Adipocyte (in vitro differentiated cells): ENCODE results near the gene HIC2.
"Not testable (repeated sequence)": the region's sequence is repeated elsewhere in the genome, so short reads cannot be mapped to it uniquely, and the experiment has no call there.

Experiments used
- DNase-seq: peaks from one replicate; pipeline ENCODE4 v3.0.0-alpha.2; 2015; ENCODE audit warnings: low read depth
- H3K27me3 ChIP-seq: replicated peaks from 2 replicates; pipeline ENCODE4 v1.7.0; 2013; ENCODE audit warnings: mild to moderate bottlenecking, low read length, moderate library complexity; ENCODE audit not compliant: control insufficient read depth, insufficient read depth
- H3K36me3 ChIP-seq: 2 replicates; pipeline ENCODE4 v1.7.0; 2013; ENCODE audit warnings: low read length, mild to moderate bottlenecking, moderate library complexity; ENCODE audit not compliant: control insufficient read depth, insufficient read depth, severe bottlenecking
- H3K4me1 ChIP-seq: 2 replicates; pipeline ENCODE4 v1.7.0; 2013; ENCODE audit warnings: mild to moderate bottlenecking, low read length, moderate library complexity; ENCODE audit not compliant: control insufficient read depth, insufficient read depth
- H3K4me3 ChIP-seq: 2 replicates; pipeline ENCODE4 v1.7.0; 2013; ENCODE audit warnings: mild to moderate bottlenecking, low read length, moderate library complexity
- H3K9ac ChIP-seq: 2 replicates; pipeline ENCODE4 v1.7.0; 2013; ENCODE audit warnings: mild to moderate bottlenecking, low read length, moderate library complexity
- H3K9me3 ChIP-seq: 2 replicates; pipeline ENCODE4 v1.7.0; 2013; ENCODE audit warnings: mild to moderate bottlenecking, low read length, moderate library complexity; ENCODE audit not compliant: control insufficient read depth

The HIC2 gene

DNA sequence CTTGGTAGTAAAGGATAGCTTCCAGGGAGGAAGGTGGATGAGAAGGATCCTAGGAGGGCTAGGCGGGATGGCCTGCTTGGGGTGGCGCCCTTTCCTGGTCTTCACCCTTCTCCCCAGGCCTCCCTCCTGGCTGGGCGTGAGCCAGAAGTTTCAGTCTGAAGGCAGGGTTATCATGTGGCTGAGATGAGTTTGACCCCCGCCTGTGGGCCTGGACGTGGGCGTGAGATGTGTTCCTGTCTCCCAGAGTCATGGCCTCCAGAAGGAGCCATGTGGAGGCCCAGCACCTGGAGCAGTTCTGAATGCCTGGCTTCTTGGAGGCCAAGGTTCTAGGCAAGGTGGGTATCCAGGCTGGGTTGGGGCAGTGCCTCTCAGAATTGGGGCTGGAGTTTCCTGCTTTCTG, 20.8 kb downstream of the HIC2 start:
- DNase-seq, H3K4me3 ChIP-seq, H3K9me3 ChIP-seq, H3K4me1 ChIP-seq, H3K36me3 ChIP-seq, H3K27me3 ChIP-seq, H3K9ac ChIP-seq: not testable (repeated sequence)

DNA sequence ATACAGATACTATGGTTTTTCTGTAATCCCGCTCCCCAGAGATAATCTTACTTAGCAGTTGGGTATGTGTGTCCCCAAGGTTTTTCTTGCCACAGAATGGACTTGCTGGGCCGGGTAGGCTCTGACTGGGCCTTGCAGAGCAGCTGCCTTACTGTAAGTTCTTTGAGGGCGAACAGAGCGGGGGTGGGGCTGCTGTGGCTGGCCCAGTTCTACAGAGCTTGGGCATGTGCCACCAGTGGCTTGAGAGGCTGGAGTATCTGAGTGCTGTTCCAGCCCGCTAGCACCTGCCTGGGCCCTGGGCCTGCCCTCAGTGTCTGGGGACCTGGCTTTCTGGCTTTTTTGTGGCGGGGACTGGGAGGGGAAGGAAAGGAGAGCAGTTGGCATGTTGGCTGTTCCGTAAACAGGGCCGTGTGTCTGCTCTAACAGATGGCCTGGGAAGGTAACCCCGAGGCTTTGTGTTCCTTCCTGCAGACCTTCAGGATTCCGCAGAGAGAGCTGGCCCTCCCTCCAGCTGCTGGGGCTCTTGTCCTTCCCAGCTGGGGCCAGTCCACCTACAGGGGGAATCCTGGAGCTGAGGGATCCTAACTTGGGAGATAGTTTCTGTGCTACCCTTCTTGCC, 23.0 kb downstream of the HIC2 start:
- not testable (repeated sequence) for H3K36me3 ChIP-seq, H3K4me3 ChIP-seq, H3K4me1 ChIP-seq, H3K9ac ChIP-seq, H3K9me3 ChIP-seq, H3K27me3 ChIP-seq, DNase-seq

DNA sequence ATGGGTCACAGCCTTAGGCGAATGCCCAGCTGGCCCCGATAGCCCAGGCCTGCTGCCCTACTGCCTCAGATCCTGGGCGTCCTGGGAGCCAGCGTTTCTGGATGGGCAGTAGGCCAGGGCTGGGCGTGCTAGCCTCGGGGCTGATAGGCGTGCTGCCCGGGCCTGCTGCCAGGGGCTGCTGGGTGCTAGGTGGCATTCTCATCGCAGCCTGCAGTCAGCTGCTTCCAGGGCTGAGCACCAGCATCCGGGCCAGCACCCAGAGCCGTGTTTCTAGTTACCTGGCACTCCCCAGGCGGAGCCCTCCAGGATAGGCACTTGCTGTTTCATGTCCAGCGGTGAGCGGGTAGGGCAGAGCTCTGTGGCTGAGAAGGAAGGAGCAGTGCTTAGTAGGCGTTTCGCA, 23.5 kb downstream of the HIC2 start:
- H3K4me1 ChIP-seq, H3K27me3 ChIP-seq, DNase-seq, H3K36me3 ChIP-seq, H3K9ac ChIP-seq, H3K4me3 ChIP-seq, H3K9me3 ChIP-seq: not testable (repeated sequence)

DNA sequence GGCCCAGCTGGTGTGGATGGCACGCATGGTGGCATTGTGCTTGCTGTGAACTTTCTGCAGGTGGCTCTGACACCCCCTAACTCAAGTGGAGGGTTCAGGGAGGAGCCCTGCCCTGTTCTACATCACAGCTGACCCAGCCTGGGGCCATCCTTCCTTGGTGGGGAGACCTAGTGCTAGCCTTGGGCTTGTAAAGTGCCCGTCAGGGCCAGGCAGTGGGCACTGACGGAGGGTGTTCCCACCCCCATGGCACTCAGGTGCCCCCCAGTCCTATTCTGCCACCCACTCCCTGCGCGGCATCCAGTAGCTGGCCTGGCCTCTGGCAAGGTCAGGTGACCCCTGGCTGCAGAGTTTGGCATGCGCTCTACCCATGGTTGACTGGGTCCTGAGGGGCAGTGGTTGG, 24.0 kb downstream of the HIC2 start:
- H3K9ac ChIP-seq, DNase-seq, H3K27me3 ChIP-seq, H3K4me1 ChIP-seq, H3K4me3 ChIP-seq, H3K9me3 ChIP-seq, H3K36me3 ChIP-seq: not testable (repeated sequence)

DNA sequence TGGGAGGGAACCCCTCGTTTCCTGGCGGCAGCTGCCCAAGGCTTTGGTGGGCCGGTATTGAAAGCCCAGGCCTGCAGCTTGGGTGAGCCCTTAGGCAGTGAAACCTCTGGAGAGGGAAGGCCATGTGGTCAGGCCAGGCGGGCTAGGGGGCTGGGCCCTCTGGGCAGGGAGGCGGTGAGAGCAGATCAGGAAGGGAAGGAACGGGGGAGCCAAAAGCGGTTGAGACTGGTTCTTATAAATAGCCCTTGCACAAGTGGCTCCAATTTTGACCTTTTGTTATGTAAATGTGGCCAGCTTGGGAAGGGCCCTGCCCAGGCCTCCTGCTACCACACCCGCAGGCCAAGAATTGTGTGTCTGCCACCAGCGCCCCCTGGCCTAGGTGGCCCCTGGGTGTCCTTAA, 25.0 kb downstream of the HIC2 start:
- peaks cover 19% of the 10 kb centered on the region for H3K36me3 ChIP-seq
- DNase-seq, H3K4me3 ChIP-seq, H3K9me3 ChIP-seq, H3K9ac ChIP-seq, H3K4me1 ChIP-seq, H3K27me3 ChIP-seq: not testable (repeated sequence)

DNA sequence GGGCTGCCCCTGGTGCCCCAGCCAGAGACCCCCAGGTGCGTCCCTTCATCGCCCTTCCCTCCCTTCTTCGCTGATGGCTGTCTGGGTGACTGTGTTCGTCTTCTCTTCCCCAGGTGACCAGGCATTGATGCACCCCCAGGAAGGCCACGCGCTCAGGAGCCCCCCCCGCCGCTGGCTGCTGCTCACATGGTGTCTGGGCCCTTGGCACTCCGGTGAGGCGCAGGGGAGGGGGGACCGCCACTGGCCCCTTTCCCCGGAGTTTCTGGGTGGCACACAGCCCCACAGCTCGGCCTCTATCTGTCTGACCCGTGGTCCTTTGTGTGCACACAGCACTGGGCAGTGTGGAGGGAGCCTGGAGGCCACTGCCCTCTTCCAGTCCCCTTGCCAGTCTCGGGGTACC, 25.5 kb downstream of the HIC2 start:
- not testable (repeated sequence) for H3K9me3 ChIP-seq, H3K4me3 ChIP-seq, DNase-seq, H3K4me1 ChIP-seq, H3K9ac ChIP-seq, H3K27me3 ChIP-seq
- H3K36me3 ChIP-seq, result peaks cover 19% of the 10 kb centered on the region

DNA sequence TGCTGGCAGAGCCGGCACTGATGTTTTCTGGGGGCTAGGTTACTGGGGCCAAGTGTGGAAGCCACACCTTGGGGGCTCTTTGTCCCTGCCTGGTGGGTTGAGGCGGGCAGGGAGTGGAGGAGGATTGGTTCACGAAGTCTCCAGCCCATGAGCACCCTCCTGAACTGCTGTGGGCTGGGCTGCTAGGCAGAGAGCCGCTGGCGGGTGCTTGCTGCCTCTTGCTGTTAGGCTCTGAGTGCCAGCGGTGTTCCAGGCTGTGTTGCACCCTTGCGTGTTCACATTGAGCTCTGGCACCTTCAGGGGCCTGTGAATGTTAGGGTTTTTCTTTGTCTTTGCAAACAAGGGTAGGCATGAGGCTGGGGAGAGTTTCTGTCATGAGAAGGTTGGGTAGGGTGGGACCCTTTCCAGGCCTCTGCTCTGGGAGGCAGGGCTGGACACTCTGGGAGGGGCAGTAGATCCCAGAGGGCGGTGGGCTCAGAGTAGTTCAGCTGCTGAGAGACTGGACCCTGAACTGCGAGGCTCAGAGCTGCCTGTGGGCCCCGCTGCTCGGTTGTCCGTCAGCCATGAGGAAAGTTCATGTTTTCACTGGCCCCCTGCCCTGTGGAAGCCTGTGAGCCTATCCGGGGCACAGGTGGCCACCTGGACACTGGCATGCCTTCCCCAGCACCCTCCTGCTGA, 26.0 kb downstream of the HIC2 start:
- Histone ChIP-seq H3K4me1 (no peaks in the 10 kb centered on the region), H3K9ac (no peak overlapping the region), H3K36me3 (peaks cover 19% of the 10 kb centered on the region), H3K4me3 (no peak overlapping the region), H3K9me3 (no peaks in the 10 kb centered on the region), H3K27me3 (no peaks in the 10 kb centered on the region)
- DNase-seq, result no peak

DNA sequence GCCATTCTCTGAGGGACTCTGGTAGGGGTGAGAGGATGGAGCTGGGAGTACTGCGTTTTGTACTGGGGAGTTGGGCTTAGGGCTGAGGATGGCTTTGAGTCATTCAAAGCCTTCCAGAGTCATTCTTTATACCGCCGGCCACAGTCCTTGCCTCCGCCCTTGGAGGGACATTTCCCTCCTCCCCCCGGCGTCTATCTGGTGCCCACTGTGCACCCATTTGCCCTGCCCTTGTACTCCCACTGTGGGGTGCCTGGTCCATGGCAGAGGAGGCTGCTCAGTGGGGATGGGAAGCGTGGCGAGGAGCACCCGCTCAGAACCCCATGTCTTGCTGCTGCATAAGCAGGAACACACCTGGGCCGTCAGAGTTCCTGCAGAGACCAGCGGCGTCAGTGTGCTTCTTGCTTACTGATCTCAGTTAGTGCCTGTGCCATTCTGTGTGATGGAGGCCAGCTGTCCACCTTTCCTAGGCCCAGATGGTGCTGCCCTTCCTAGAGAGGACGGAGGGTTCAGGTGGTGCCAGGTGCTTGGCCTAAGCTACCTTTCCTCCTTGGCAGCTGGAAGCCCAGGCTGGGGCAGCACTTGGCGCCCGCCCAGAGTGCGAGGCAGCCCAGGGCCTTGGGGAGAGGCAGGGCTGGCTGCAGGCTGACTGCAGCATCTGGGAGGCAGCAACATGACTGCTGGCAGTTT, 26.7 kb downstream of the HIC2 start:
- Histone ChIP-seq H3K4me3 (no peak overlapping the region), H3K9ac (no peak overlapping the region), H3K27me3 (no peaks in the 10 kb centered on the region), H3K9me3 (no peaks in the 10 kb centered on the region), H3K36me3 (peaks cover 19% of the 10 kb centered on the region), H3K4me1 (no peaks in the 10 kb centered on the region)
- no peak for DNase-seq

DNA sequence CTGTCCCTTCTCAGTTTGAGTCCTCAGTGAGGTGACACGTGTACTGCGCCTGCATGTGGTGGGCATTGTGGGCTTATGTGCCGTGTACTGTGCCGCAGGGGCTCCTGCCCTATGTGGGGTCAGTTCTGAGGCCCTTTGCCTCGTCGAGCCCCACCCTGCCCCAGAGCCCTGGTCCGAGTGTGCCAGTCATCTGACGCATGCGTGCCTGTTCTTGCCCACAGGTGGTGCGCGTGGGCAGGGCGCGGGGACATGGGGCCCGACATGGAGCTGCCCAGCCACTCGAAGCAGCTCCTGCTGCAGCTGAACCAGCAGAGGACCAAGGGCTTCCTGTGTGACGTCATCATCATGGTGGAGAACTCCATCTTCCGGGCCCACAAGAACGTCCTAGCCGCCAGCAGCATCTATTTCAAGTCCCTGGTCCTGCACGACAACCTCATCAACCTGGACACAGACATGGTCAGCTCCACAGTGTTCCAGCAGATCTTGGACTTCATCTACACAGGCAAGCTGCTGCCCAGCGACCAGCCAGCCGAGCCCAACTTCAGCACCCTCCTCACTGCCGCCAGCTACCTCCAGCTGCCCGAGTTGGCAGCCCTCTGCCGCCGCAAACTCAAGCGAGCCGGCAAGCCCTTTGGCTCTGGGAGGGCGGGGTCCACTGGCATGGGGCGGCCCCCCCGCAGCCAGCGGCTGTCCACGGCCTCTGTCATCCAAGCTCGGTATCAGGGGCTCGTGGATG, 27.7 kb downstream of the HIC2 start:
- no peaks in the 10 kb centered on the region for H3K9me3 ChIP-seq
- DNase-seq, result no peak
- H3K9ac ChIP-seq, result no peak overlapping the region
- H3K36me3 ChIP-seq, result peaks cover 19% of the 10 kb centered on the region
- no peaks in the 10 kb centered on the region for H3K27me3 ChIP-seq
- no peaks in the 10 kb centered on the region for H3K4me1 ChIP-seq
- no peak overlapping the region for H3K4me3 ChIP-seq

DNA sequence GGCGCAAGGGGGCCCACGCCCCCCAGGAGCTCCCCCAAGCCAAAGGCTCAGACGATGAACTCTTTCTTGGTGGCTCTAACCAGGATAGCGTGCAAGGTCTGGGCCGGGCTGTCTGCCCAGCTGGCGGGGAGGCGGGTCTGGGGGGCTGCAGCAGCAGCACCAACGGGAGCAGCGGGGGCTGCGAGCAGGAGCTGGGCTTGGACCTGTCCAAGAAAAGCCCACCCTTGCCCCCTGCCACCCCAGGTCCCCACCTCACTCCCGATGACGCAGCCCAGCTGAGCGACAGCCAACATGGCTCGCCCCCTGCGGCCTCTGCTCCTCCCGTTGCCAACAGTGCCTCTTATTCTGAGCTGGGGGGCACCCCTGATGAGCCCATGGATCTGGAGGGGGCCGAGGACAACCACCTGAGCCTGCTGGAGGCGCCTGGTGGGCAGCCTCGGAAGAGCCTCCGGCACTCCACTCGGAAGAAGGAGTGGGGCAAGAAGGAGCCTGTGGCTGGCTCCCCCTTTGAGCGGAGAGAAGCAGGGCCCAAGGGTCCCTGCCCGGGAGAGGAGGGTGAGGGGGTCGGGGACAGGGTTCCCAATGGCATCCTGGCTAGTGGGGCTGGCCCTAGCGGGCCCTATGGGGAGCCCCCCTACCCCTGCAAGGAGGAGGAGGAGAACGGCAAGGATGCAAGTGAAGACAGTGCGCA, 28.4 kb downstream of the HIC2 start:
- peaks cover 22% of the 10 kb centered on the region for H3K36me3 ChIP-seq
- no peak for DNase-seq
- H3K9me3 ChIP-seq, result no peaks in the 10 kb centered on the region
- no peak overlapping the region for H3K9ac ChIP-seq
- H3K27me3 ChIP-seq, result no peaks in the 10 kb centered on the region
- no peak overlapping the region for H3K4me3 ChIP-seq
- H3K4me1 ChIP-seq, result no peaks in the 10 kb centered on the region
